8988T (cell line): ENCODE results near the gene ULBP1.
"Not testable (repeated sequence)": the region's sequence is repeated elsewhere in the genome, so short reads cannot be mapped to it uniquely, and the experiment has no call there.

ENCODE experiments used
- DNase-seq: peaks from one replicate; pipeline ENCODE4 v3.0.0; 2011

The ULBP1 gene

DNA sequence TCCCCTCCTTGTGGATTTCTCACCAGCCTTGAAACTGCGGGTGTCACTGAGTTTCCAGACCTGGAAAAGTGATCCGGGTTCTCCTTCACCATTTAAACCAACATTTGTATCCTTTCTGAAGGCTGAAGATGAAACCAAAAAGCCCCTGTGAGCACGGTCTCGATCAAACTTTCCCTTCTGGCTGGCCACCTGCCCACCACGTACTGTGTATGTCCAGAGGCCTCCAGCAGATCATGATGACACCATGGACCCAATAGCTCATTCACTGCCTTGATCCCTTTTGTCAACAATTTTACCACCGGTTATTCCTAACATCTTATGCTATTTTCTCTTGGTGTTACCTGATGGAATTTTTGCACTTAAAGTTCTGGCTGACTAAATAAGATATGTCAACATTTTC lies 15.6 kb downstream of the ULBP1 start:
- DNase-seq: no peak

DNA sequence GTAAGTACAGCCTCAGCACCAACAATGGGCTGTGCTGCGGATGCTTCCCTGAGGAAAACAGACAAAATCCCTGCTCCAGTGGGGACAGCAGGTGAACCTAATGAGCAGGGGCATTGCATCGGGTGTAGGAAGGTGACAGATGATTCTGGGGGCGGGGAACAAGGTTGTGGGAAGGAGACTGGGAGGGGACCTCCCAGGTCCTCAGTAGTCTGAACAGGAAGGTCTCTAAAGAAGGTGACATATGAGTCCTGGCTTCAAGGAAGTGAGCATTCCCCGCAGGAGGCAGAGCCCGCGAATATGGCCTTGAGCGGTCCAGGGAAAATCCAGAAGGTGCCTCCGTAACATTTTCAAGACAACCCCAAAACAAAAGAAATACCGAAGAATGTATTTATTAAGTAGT lies 19.4 kb downstream of the ULBP1 start:
- no peak for DNase-seq

DNA sequence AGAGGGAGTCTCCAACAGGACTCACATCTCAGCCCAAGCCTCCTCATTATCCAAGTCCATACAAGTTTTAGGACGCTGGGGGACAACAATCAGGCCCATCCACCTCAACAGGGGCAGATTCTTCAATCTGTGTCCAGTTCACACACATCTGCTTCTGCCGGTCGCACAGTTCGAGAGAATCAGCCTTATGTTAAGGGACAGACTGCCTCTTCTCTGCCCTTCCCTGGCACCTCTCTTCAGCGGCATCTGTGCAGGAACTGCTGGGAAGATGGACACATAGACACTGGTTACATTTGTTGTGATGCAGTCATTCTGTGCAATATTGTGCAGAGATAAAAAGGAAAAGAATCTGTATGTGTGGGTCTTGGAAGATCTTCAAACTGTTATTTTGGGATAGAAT lies 21.0 kb downstream of the ULBP1 start:
- DNase-seq: no peak

DNA sequence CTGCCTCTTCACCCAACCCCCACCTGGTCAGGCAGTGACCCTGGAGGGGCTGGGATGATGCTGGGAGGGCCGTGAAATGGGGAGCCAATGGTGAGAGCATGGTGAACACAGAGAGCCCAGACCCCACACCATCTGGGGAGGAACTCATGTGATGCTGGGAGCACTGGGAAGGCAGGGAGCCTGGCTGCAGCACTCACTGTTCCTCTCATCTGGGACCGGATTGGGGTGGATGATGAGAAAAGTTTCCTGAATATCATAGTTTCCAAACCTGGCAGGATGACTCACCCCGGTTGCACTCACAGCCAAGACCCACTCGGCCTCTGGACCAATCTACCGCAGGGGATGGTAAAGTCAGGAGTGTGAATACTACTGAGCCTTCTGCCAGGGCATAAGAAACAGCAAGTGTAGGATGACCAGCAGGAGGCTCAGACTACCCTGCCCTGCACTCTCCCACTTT lies 21.8 kb downstream of the ULBP1 start:
- no peak for DNase-seq

DNA sequence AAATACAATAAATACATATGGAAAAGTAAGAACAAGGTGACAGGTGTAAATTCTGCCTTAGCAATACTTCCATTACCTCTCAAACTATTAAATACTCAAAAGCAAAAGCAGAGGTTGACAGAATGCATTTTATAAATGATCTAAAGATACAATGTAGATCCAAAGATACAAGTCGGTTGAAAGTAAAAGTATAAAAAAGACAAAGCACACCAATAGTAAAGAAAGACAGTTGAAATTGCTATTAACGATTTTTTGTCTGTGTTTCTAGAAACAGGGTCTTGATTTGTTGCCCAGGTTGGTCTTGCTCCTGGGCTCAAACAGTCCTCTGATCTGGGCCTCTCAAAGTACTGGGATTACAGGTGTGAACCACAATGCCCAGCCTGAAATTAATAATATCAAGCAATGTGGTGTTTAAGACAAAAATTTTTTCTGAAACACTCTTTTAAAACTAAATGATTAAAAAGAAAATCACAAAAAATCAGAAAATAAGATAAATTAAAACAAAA lies 23.9 kb downstream of the ULBP1 start:
- no peak for DNase-seq

DNA sequence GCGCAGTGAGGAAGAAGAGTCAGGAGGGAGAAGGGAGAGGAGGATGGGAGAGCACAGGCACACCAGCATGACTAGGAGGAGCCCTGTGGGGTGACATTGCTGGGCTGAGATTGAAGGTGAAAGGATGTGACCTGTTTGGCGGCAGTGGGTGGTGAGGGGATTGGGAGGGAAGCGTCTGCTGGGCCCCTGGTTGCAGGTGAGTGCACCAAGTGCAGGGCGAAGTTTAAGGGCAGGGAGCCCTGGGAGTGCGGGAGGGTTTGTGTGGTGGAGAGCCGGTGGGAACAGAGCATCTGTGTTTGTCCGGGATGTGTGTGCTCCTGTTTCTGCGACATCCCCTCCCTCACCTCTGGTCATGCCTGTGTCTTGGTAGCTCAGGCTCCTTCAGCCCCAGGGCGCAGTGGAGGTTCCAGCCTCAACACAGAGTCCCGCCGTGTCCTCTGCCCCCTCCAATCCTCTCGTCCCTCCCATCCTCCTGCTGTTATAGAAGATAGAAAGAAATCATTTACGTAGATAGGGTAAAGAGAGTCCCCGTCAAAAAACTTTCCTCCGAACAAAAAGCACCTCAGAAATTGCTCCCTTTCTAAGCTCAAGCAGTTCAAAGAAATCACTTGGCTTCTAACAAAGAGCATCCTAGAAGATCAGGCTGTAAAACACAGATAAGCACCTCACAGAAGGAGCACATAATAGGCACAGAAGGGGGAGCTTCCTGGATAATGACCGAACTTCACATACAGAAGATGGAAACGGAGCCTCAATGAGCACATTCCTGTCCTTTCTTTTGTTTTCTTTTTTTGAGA lies 25.0 kb downstream of the ULBP1 start:
- no peak for DNase-seq

GRCh38 chr6:149990212-149990660 lies 26.5 kb downstream of the ULBP1 start:
- no peak for DNase-seq

DNA sequence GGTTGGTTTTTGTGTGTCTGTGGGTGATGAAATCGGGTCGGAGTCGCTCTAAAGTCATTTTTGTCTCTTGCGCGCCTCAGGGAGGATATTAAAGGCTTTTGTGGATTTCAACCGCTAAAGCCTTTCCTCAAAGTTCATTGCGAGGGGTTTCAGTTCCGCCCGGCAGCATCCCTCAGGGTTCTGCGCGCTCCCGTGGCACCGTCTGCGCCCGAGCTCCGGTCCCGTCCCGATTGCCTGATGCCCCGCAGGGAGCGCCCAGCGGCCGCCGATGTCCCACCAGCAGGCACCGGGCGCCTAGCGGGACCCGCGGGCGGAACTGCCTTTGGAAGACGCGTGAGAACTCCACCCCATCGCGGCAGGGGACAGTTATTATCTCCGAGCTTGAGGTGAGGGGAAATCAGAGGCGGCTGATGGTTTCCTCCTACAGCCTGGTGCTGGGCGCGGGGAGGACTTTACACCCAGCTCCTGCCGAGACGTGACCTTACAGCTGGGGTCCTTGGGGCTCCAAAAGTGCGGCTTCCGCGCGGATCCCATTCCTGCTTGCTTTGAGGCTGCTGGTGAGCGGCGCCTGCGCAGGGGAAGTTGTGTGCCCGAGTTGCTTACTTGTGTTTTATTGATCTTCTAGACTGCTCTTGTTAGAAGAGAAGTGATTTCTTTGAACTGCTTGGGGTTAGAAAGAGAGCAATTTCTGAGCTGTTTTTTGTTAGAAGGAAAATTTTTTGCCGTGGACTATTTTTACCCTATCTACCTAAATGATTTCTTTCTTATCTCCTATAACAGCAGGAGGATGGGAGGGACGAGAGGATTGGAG lies 27.1 kb downstream of the ULBP1 start:
- peak; percentile 61 for DNase-seq

- DNase-seq: not testable (repeated sequence)
Measured at GRCh38 chr6:149991472-149991795, 27.7 kb downstream of the ULBP1 start.

DNA sequence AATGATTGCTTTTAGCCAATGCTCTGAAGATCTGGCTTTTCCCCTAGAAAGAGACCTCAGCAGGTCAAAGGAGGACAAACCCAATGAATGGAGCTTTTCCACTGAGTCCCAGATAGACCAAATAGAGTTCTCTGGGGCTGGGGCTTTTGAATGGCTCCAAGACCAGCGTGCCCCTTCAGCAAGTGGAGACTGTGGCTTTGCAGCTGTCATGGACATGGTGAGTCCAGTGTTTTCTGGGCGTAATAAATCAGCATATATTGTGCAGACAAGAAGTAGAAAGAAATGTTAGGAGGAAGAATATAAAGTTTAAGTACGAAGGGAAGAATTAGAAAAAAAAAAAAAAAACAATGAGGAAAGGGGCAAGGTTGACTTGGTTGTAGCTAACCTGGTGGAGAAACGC lies 28.1 kb downstream of the ULBP1 start:
- DNase-seq: no peak

DNA sequence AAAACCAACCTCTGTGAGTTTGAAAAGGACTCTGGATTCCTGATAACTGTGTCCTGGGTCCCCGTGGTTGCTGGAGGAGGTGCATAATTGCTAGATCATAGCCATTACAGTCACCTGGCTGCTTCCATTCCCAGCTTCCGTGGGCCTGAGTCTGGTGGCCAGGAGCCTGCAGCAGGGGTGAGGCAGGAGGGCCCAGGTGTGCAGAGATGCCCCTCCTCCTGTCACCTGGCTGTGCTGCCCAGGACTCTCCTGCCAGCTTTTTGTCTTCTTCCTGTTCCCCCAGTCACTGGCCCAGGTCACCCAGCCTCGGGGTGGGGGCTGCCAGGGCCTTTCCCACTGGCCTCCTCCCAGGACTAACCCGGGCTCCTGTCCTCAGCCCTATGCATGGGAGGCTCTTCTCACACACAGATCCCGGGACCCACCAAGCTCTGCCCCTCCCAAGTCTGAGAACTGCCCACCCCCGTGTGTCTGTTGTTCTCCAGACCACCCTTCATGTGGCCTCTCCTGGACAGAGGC lies 31.6 kb downstream of the ULBP1 start:
- no peak for DNase-seq

DNA sequence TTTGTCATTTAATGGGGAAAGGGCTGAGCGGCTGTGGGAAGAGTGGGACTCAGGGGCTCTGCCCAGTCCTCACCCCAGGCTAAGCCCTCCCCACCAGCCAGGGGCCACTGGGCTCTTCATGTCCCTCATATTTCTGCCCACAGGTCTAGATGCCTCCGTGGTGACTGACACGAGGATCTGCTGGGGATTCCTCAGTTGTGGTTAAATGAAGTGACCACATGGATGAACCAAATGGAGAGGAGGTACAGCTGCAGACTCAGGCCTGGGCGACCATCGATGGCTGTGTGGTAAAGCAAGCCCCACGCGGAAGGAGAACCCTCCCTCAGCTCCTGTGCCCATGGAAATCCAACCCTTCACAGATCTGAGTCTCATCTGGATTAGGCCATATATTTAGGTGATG lies 32.2 kb downstream of the ULBP1 start:
- no peak for DNase-seq

- no peak for DNase-seq
Measured at GRCh38 chr6:149999636-150000035, 35.9 kb downstream of the ULBP1 start.

DNA sequence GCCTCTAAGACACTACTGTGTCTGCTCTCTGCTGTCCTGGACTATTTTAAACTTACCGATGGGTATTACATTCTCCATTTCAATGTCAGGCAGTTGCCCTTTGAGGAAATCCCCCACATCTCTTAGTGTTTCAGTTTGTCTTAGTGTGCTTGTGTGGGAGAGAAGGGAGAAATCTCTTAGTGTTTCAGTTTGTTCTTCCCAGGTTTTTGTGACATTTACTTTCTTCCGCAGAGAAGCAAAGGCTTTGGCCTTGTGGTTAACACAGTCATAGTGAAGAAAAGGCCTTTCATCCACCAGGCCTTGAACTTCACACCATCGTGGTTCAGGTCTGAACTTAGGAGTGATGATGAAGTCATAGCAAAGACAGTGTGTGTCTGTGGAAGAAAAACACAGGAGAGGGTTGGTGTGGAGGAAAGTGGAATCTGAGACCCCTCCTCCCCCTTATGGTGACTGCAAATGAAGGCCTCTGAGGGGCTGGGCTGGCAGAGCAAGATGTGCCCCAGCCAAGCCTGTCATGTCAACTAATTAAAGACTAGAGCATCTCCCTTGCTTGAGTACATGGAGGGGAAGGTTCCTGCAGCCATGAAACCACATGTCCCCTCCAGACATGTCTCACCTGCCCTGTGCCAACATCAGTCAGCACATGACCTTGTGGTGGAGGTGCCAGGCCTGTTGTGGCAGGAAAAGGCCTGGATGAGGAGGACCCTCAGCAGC lies 37.7 kb downstream of the ULBP1 start:
- DNase-seq: no peak

DNA sequence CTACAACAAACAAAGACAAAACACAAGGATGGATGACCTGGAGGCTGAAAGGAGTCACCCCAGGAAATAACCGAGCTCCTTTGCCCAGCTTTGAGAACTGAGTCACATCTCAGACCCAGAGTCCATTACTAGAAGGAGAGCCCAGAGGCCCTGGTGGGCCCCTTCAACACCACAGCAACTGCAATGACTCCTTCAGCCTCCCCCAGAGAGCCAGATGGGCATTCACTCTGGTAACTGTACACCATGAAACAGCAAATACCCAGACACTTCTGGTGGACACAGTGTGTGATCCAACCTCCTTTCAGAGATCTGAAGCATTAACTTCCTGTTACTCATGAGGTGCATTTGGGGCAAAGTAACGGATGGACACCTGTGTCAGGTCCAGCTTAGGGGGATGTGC lies 39.0 kb downstream of the ULBP1 start:
- no peak for DNase-seq

GRCh38 chr6:150003599-150003998 lies 39.9 kb downstream of the ULBP1 start:
- DNase-seq: not testable (repeated sequence)

DNA sequence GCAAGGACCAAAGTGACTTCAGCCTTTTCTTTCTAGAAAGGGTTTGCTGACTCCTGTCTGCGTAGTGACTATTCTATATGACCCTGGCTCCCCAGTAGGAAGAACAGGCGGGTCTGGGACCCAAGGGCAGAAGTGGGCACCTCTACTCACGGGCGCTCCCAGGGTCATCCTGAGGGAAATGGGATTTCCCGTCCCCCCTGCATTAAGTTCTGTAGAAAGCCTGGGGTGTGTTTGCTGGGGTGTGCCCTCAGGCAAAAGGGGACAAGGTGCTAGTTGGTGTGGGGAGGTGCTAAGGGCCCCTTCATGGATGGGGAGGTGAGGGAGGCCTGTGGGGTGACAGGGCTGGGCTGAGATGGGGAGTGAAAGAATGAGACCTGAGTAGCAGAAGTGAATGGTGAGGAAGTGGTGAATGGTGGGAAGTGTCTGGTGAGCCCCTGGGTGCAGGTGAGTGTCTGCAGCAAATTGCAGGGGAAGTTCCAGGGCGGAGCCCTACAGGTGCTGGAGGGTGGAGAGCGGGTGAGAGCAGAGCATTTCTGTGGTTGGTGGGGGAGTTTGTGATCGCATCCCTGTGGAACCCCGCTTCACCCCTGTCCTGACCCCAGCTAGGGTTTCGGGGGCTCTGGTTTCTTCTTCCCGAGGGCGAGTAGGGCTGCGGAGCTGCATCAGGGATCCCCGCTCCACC lies 40.5 kb downstream of the ULBP1 start:
- DNase-seq: no peak

DNA sequence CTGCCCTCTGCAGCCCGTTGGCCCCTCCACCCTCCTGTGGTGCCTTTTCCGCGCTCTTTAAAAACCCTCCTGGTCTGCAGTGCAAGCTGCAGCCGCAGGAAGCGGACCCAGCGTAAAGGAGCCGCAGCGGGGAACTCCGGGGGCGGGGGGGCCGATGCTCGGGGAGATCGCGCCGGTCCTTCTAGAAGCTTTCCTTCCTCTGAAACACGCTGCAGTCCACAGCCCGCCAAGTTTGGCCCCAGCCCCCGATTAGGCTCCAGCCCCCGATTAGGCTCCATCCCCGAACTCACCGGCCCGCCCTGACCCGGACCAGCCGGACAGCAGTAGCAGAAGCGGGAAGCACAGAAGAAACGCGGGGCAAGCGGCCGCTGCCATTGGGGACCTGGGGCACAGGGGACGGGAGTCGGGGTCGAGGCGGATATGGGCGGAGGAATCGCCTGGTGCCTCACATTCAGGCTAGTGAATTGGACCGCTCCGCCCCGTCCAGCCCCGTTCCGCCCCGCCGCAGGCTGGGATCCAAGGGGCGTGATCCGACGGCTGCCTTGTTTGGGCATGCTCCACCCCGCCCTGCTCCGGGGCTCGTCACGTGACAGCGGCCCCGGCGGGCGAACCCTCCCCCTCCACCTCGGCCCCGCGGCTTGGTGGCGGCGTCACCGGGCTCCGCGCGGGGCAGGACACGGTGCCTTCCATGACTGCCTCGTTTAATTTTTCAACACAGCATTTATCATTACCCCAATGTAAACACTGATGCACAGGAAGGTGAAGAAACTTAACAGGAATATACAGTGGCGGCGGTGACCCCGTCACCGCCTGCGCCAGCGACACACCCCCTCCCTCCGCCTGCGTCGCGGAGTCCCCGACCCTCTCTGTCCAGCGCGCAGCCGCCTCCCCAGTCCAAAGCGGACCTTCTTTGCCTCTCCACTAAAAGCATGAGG lies 41.3 kb downstream of the ULBP1 start:
- DNase-seq: peak; percentile 98

- no peak for DNase-seq
Measured at GRCh38 chr6:150005761-150006651, 42.3 kb downstream of the ULBP1 start.

GRCh38 chr6:150006961-150007464 lies 43.3 kb downstream of the ULBP1 start:
- no peak for DNase-seq
